Upper lobe of left lung (tissue), 4 donors: Measurements from ENCODE around the gene IZUMO2.

Experiments used
- CTCF ChIP-seq, 6 experiments: fragments of 450-650 bp in 4 of 6; fragments of 200-600 bp in 2 of 6; sonication (generic) in 2 of 6; IDR thresholded peaks; one replicate each; pipeline ENCODE4 v1.5.1; 2016 to 2019; ENCODE audit warnings: antibody characterized with exemption in 6 of 6
- EP300 ChIP-seq, 4 donors: sonication (generic); formaldehyde crosslinking; IDR thresholded peaks; one replicate each; pipeline ENCODE4 v1.5.1; 2017; ENCODE audit warnings: antibody characterized with exemption in 4 of 4, control low read depth in 2 of 4

- TF ChIP-seq CTCF (IDR thresholded peaks at IDR 0.05) (no peak), EP300 (IDR thresholded peaks at IDR 0.05) (no peak)
Measured at GRCh38 chr19:50196322-50196932, 33.3 kb upstream of the IZUMO2 start.
